ENCODE data around the gene RTN1. TPM values are rescaled to one million over a fixed set of nuclear protein-coding genes. Genes with fewer than 3 reads are reported as not detected.
A peak's percentile ranks its signal among the peaks of the same experiment; 100 is the strongest.
"Not testable (repeated sequence)": the region's sequence is repeated elsewhere in the genome, so short reads cannot be mapped to it uniquely, and the experiment has no call there.

Gene RTN1
- total RNA-seq, 1 donor from 2014 or later, result 11.1 TPM

GRCh38 chr14:59677771-59678231, 192.8 kb downstream of the RTN1 start:
- peaks cover 5% of the 10 kb centered on the region for H3K27me3 Mint-ChIP-seq
- H3K4me1 Mint-ChIP-seq (ENCODE audit: unreplicated experiment), result no peaks in the 10 kb centered on the region
- no peaks in the 10 kb centered on the region for H3K36me3 Mint-ChIP-seq
- no peak for DNase-seq (ENCODE audit: extremely low spot score, unreplicated experiment)
- H3K27ac Mint-ChIP-seq, result no peak overlapping the region
- H3K4me3 Mint-ChIP-seq, result no peak overlapping the region
- no peaks in the 10 kb centered on the region for H3K9me3 Mint-ChIP-seq
- TF ChIP-seq CTCF (conservative IDR thresholded peaks at IDR 0.05), result no peak

GRCh38 chr14:59675394-59675793, 195.2 kb downstream of the RTN1 start:
- DNase-seq (ENCODE audit: extremely low spot score, unreplicated experiment), result no peak
- Mint-ChIP-seq H3K27ac (no peak overlapping the region), H3K36me3 (no peaks in the 10 kb centered on the region), H3K4me1 (ENCODE audit: unreplicated experiment) (no peaks in the 10 kb centered on the region), H3K4me3 (no peak overlapping the region), H3K9me3 (no peaks in the 10 kb centered on the region), H3K27me3 (no peaks in the 10 kb centered on the region)
- TF ChIP-seq CTCF (conservative IDR thresholded peaks at IDR 0.05), result no peak

GRCh38 chr14:59664741-59665140, 205.8 kb downstream of the RTN1 start:
- Mint-ChIP-seq H3K4me1 (ENCODE audit: unreplicated experiment) (no peaks in the 10 kb centered on the region), H3K27me3 (no peaks in the 10 kb centered on the region), H3K36me3 (no peaks in the 10 kb centered on the region), H3K9me3 (no peaks in the 10 kb centered on the region), H3K4me3 (no peak overlapping the region), H3K27ac (peak overlapping the region; percentile 26)
- no peak for DNase-seq (ENCODE audit: extremely low spot score, unreplicated experiment)
- TF ChIP-seq CTCF (conservative IDR thresholded peaks at IDR 0.05), result no peak

- TF ChIP-seq CTCF (conservative IDR thresholded peaks at IDR 0.05), result no peak
Measured at GRCh38 chr14:59657769-59658168, 212.8 kb downstream of the RTN1 start.

GRCh38 chr14:59656473-59656872, 214.1 kb downstream of the RTN1 start:
- TF ChIP-seq CTCF (conservative IDR thresholded peaks at IDR 0.05), result no peak
- H3K4me1 Mint-ChIP-seq (ENCODE audit: unreplicated experiment), result no peaks in the 10 kb centered on the region
- DNase-seq (ENCODE audit: extremely low spot score, unreplicated experiment), result no peak
- H3K9me3 Mint-ChIP-seq, result no peaks in the 10 kb centered on the region
- H3K27me3 Mint-ChIP-seq, result no peaks in the 10 kb centered on the region
- no peak overlapping the region for H3K4me3 Mint-ChIP-seq
- no peaks in the 10 kb centered on the region for H3K36me3 Mint-ChIP-seq
- H3K27ac Mint-ChIP-seq, result no peak overlapping the region

More at GRCh38 chr14:59657769-59658168, 212.8 kb downstream of the RTN1 start:
- Mint-ChIP-seq H3K9me3 (no peaks in the 10 kb centered on the region), H3K27me3 (no peaks in the 10 kb centered on the region), H3K36me3 (no peaks in the 10 kb centered on the region), H3K27ac (no peak overlapping the region), H3K4me1 (ENCODE audit: unreplicated experiment) (no peaks in the 10 kb centered on the region), H3K4me3 (no peak overlapping the region)
- DNase-seq (ENCODE audit: extremely low spot score, unreplicated experiment), result no peak

GRCh38 chr14:59654131-59654530, 216.4 kb downstream of the RTN1 start:
- not testable (repeated sequence) for H3K27ac Mint-ChIP-seq; H3K4me1 Mint-ChIP-seq (ENCODE audit: unreplicated experiment); H3K36me3 Mint-ChIP-seq; H3K4me3 Mint-ChIP-seq; DNase-seq (ENCODE audit: extremely low spot score, unreplicated experiment); H3K9me3 Mint-ChIP-seq; H3K27me3 Mint-ChIP-seq

- not testable (repeated sequence) for H3K27ac Mint-ChIP-seq; H3K36me3 Mint-ChIP-seq; H3K4me1 Mint-ChIP-seq (ENCODE audit: unreplicated experiment); H3K27me3 Mint-ChIP-seq; H3K4me3 Mint-ChIP-seq; DNase-seq (ENCODE audit: extremely low spot score, unreplicated experiment)
- peaks cover 15% of the 10 kb centered on the region for H3K9me3 Mint-ChIP-seq
Measured at GRCh38 chr14:59646832-59647231, 223.7 kb downstream of the RTN1 start.

All from type B pancreatic cell (in vitro differentiated cells).